ENCODE measurements around the gene KASH5. TPM values are rescaled to one million over a fixed set of nuclear protein-coding genes. Genes with fewer than 3 reads are reported as not detected.

Gene KASH5
- total and polyA plus RNA-seq, 11 donors = not detected

GRCh38 chr19:49349567-49349966 is 38.5 kb upstream of the KASH5 start:
- TF ChIP-seq POLR2A (IDR thresholded peaks at IDR 0.05) (no peak), CTCF (IDR thresholded peaks at IDR 0.05) (no peak)
- Histone ChIP-seq H3K9me3 (no peaks in the 10 kb centered on the region), H3K27ac (no peak overlapping the region), H3K4me3 (no peak overlapping the region), H3K27me3 (no peaks in the 10 kb centered on the region), H3K36me3 (peaks cover 0 to 98% (median 87%) of the 10 kb centered on the region in 9 donors), H3K4me1 (no peaks in the 10 kb centered on the region)
- ATAC-seq (no peak), DNase-seq (no peak)
- 89 to 95% (median 92%) methylated on average over 2 of the region's 2 CpGs for WGBS, 4 donors
- intact Hi-C loops (cut with DNase I) = no loop called here

- H3K9me3 ChIP-seq = no peaks in the 10 kb centered on the region
- TF ChIP-seq POLR2A (IDR thresholded peaks at IDR 0.05) = no peak
- TF ChIP-seq CTCF (IDR thresholded peaks at IDR 0.05) = no peak
- H3K4me3 ChIP-seq = no peak overlapping the region
- intact Hi-C loops (cut with DNase I) = no loop called here
- peaks cover 0 to 25% (median 14%) of the 10 kb centered on the region in 12 donors for H3K4me1 ChIP-seq
- 42 to 58% (median 50%) methylated on average over 12 of the region's 12 CpGs for WGBS, 4 donors
- peak; percentile 12 to 74 (median 38) for ATAC-seq
- H3K27ac ChIP-seq = peak overlapping the region in 11 of 12 donors; percentile 27 to 68 (median 54)
- peaks cover 0 to 75% (median 56%) of the 10 kb centered on the region in 9 donors for H3K36me3 ChIP-seq
- DNase-seq = peak in 2 of 5 donors; percentile 35
- no peaks in the 10 kb centered on the region for H3K27me3 ChIP-seq
Observed at GRCh38 chr19:49355909-49356353, 32.1 kb upstream of the KASH5 start.

GRCh38 chr19:49356382-49356781 is 31.7 kb upstream of the KASH5 start:
- WGBS, 4 donors = 47 to 66% (median 57%) methylated on average over 7 of the region's 7 CpGs
- ATAC-seq = no peak
- TF ChIP-seq POLR2A (IDR thresholded peaks at IDR 0.05) (no peak), CTCF (IDR thresholded peaks at IDR 0.05) (no peak)
- Histone ChIP-seq H3K36me3 (peaks cover 0 to 71% (median 51%) of the 10 kb centered on the region in 9 donors), H3K4me3 (peak overlapping the region in 1 of 12 donors; percentile 14), H3K9me3 (no peaks in the 10 kb centered on the region), H3K27ac (peak overlapping the region in 11 of 12 donors; percentile 27 to 68 (median 54)), H3K4me1 (peaks cover 0 to 29% (median 14%) of the 10 kb centered on the region in 12 donors), H3K27me3 (peaks cover 0 to 2% (median 0%) of the 10 kb centered on the region in 9 donors)
- intact Hi-C loops (cut with DNase I) = no loop called here
- no peak for DNase-seq

- Histone ChIP-seq H3K27me3 (peaks cover 0 to 8% (median 0%) of the 10 kb centered on the region in 9 donors), H3K36me3 (peaks cover 0 to 63% (median 43%) of the 10 kb centered on the region in 9 donors), H3K9me3 (no peaks in the 10 kb centered on the region), H3K4me3 (no peak overlapping the region), H3K27ac (peak overlapping the region in 7 of 12 donors; percentile 3 to 68 (median 54)), H3K4me1 (peaks cover 0 to 29% (median 14%) of the 10 kb centered on the region in 12 donors)
- 73 to 82% (median 77%) methylated on average over 9 of the region's 9 CpGs for WGBS, 4 donors
- DNase-seq (no peak), ATAC-seq (no peak)
- intact Hi-C loops (cut with DNase I) = no loop called here
- TF ChIP-seq POLR2A (IDR thresholded peaks at IDR 0.05) (no peak), CTCF (IDR thresholded peaks at IDR 0.05) (no peak)
Observed at GRCh38 chr19:49357186-49357585, 30.9 kb upstream of the KASH5 start.
